EL (cell line): ENCODE results near the gene CDCP2.
"Not testable (repeated sequence)": the region's sequence is repeated elsewhere in the genome, so short reads cannot be mapped to it uniquely, and the experiment has no call there.

Experiments
- DNase-seq: peaks from one replicate; pipeline ENCODE4 v3.0.0-alpha.2; 2016

Gene CDCP2

GRCh38 chr1:54112705-54113368 lies 40.0 kb downstream of the CDCP2 start:
- no peak for DNase-seq

- DNase-seq: no peak
These were observed 40.8 kb downstream of the CDCP2 start for GRCh38 chr1:54112027-54112426.

DNA sequence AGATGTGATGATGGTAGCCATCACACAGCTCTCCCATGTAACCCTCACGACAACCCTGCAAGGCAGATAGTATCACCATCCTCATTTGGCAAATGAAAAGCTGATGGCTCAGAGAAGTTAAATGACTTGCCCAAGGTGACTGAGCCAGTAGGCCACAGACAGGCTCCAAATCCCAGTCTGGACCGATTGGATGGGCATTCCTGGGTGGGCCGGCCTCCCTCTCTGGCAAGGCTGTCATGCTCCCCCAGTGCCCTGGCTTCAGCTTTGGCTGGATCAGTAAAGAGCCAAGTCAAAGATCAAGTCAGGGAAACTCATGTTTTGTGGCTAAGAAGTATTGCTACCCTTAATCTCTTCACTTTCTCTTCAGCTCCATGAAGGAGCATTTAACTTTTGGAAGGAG lies 41.2 kb downstream of the CDCP2 start:
- DNase-seq: no peak

DNA sequence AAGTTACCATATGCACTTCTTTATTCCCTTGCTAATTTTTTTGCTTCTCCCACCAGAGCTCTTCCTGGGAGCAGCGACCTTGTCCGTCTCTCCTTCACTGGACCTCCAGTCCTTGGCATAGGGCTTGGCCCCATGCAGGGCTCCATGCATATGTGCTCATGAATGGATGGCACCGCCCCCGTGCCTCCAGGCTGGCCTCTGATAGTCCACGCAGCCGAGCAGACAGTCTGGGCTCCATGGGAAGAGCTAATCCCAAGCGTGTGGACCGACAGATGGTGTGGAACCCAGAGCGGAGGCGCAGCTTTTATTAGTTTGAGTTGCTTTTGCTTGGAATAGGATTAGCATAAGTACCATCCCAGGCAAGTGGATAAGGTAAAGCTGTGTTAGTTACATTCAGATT lies 41.8 kb downstream of the CDCP2 start:
- no peak for DNase-seq

- no peak for DNase-seq
These were observed 43.4 kb downstream of the CDCP2 start for GRCh38 chr1:54109129-54110090.

DNA sequence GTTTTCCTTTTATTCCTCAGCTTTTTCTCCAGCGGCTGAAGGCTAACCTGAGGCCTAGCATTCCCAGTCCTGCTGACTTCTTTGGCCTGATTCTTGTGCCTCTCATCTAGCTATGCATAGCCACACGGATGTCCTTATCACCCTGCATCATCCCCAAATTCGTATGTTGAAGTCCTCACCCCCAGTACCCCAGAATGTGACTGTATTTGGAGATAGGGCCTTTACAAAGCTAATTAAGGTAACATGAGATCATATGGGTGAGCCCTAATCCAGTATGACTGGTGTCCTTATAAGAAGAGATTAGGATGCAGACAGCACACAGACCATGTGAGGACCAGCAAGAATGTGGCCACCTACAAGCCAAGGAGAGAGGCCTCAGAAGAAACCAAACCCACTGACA lies 44.6 kb downstream of the CDCP2 start:
- DNase-seq: no peak

GRCh38 chr1:54107131-54107530 lies 45.7 kb downstream of the CDCP2 start:
- DNase-seq: peak; percentile 48

DNA sequence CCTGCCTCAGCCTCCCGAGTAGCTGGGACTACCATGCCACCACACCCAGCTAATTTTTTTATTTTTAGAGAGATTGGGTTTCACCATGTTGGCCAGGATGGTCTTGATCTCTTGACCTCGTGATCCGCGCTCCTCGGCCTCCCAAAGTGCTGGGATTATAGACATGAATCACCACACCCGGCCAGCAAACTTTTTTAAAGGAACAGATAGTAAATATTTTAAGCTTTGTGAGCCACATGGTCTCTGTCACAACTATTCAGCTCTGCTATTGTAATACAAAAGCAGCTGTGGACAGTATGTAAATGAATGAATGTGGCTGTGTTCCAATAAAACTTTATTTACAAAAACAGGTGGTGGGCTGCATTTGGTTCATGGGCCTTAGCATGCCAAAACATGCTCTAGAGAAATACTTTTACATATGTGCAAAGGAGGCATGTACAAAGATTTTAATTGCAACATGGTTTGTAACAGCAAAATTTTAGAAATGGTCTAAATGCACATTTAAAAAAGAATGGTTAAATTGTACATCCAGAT lies 47.0 kb downstream of the CDCP2 start:
- DNase-seq: no peak

DNA sequence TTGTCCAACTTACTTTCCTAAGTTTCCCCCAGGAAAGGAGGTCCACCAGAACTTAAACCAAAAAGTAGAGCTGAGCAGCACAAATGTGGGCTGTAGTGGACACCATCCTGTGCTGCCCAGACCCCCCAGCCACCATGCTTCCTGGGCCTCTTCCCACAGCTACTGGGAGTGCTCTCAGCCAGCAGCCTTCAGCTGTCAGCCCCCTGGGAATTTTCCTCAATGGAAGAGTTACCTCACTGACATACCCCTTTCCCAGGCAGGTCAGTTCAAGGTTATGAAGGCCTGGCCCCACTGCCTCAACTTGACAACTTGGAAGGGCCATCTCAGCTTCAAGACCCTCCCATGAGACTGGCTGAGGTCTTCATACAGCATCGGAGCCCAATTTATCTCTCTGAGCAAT lies 47.7 kb downstream of the CDCP2 start:
- no peak for DNase-seq

GRCh38 chr1:54104613-54105012 lies 48.2 kb downstream of the CDCP2 start:
- DNase-seq: not testable (repeated sequence)

- no peak for DNase-seq
These were observed 49.4 kb downstream of the CDCP2 start for GRCh38 chr1:54103414-54103813.

GRCh38 chr1:54100500-54100899 lies 52.3 kb downstream of the CDCP2 start:
- DNase-seq: no peak

- no peak for DNase-seq
These were observed 53.7 kb downstream of the CDCP2 start for GRCh38 chr1:54099061-54099610.

GRCh38 chr1:54096877-54097240 lies 55.9 kb downstream of the CDCP2 start:
- DNase-seq: no peak

DNA sequence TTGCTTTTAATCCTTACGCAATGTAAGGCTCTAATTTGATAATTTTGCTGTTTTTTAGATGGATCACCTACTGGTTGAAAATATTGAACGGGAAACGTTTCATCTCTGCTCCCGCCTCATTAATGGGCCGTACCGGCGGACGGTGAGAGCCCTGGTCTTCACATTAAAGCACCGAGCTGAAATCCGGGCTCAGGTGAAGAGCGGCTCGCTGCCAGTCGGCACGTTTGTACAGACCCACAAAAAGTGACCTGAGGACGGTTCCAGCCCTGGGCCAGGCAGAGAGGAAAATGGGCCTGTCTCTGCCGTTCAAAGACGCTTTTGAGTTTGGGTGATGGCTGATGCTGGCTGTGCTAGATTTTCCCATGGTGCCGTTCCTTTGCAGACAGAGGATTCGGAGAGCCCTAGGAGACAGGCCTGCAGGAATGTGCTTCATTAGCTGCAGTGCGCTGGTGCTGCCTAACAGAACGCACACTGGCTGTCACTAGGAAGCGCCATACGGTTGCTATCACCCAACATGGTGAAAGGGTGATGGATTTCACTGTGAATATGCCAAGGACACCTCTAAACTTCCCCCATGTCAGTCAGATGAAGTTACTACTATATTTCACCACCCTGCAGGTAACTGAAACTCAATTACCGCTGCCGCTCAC lies 56.4 kb downstream of the CDCP2 start:
- DNase-seq: no peak

GRCh38 chr1:54095546-54096226 lies 57.1 kb downstream of the CDCP2 start:
- no peak for DNase-seq

DNA sequence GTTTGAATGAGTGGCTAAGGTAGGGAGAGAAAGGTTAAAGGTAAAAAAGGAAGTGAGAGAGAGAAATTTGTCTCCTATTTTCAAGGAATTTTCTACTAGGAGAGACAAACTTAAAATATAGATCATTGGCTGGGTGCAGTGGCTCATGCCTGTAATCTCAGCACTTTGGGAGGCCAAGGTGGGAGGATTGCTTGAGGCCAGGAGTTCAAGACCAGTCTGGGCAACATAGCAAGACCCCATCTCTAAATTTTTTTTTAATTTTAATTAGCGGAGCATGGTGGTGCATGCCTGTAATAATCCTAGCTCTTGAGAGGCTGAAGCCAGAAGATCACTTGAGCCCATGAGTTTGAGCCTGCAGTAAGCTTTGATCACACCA lies 58.1 kb downstream of the CDCP2 start:
- not testable (repeated sequence) for DNase-seq

DNA sequence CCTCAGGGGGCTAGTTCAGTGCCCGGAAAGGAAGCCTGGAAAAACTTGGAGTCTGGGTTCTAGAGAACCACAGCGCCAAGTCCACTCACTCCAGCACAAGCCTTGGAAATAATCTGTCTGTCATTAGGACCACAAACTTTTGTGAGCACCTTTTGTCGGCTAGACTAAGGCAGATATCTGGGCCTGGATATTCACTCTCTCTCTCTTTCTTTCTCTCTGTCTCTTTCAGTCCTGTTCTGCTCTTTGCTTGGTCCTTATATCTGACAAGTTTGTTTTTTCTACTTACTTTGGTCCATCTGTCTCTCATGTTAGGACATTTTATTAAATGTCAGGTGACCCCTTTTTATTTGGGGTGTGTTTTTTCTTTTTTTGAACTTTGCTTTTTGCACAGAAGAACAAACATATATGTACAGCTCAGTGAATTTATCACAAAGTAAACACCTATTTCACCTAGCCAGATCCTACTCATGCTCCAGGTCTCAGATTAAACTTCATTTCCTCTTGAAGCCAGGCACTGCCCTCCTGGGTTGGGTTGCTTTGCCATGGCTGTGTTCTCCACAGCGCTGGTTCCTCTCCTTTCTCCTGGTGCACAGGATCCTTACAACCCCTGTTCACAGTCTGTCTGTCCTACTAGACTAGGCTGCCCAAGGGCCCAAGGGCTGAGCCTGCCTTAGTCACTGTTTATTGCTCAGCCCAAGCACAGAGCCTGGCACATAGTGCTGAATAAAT lies 58.6 kb downstream of the CDCP2 start:
- no peak for DNase-seq

GRCh38 chr1:54091666-54092065 lies 61.1 kb downstream of the CDCP2 start:
- no peak for DNase-seq

- DNase-seq: no peak
These were observed 64.4 kb downstream of the CDCP2 start for GRCh38 chr1:54088385-54088784.

- DNase-seq: no peak
These were observed 66.0 kb downstream of the CDCP2 start for GRCh38 chr1:54086754-54087153.

DNA sequence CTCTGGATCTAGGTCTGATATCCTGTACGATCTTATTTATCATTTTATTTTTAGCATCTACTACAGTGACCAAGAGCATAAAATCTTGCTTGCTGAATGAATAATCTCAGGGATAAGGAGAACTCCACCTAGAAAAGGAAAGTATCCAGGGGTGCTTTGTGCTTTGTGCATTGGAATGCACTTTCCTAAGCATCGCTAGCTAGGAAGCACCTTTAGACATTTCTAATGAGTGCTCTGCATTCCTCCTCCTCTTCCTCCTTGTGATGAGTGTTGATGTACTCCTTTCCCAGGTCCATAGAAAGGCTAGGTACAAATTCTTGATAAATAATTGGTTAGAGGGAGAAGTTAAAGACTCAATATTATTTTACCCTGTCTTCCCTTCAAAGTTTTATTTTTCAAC lies 68.0 kb downstream of the CDCP2 start:
- DNase-seq: no peak
